Naive thymus-derived CD4-positive, alpha-beta T cell (primary cell): ENCODE results near the gene CNTRL. TPM values are rescaled to one million over a fixed set of nuclear protein-coding genes. Genes with fewer than 3 reads are reported as not detected.
"Not testable (repeated sequence)": the region's sequence is repeated elsewhere in the genome, so short reads cannot be mapped to it uniquely, and the experiment has no call there.

ENCODE experiments used
- ATAC-seq: fragments of 150-1000 bp; cut with Tn5 transposase; 2 replicates; pipeline ENCODE4 v1.10.0; 2021; ENCODE audit warnings: mild to moderate bottlenecking, moderate library complexity
- CTCF ChIA-PET: fragments of 350-600 bp; sonication (Branson Sonifier 250); formaldehyde crosslinking; loops from one replicate; lab custom pipeline; 2021; ENCODE audit warnings: antibody characterized with exemption; lab: Charles Lee
- POLR2A ChIA-PET: fragments of 350-600 bp; sonication (Branson Sonifier 250); formaldehyde crosslinking; loops from one replicate; lab custom pipeline; 2021; ENCODE audit warnings: antibody characterized with exemption, inconsistent platforms; lab: Charles Lee
- DNase-seq, 9 donors: peaks; one replicate each; pipeline versions ENCODE4 v3.0.0 to v3.0.0-alpha.2; 2020 to 2022; ENCODE audit warnings: mixed read lengths in 1 of 9
- H3K27ac ChIP-seq: one replicate; pipeline ENCODE4 v1.7.0; 2013; ENCODE audit warnings: mild to moderate bottlenecking, low read depth, low read length, moderate library complexity
- H3K27me3 ChIP-seq, 2 donors: one replicate each; pipeline ENCODE4 v1.7.0; 2013; ENCODE audit warnings: low read length in 2 of 2, mild to moderate bottlenecking in 2 of 2, moderate library complexity in 2 of 2; ENCODE audit not compliant: control insufficient read depth in 2 of 2, insufficient read depth in 2 of 2
- H3K36me3 ChIP-seq, 3 experiments: 1 replicate in 2 of 3; 2 replicates in 1 of 3; pipeline ENCODE4 v1.7.0; 2013; ENCODE audit warnings: low read length in 3 of 3, mild to moderate bottlenecking in 3 of 3, moderate library complexity in 1 of 3; ENCODE audit not compliant: insufficient read depth in 3 of 3, control insufficient read depth in 2 of 3
- H3K4me1 ChIP-seq, 2 donors: one replicate each; pipeline ENCODE4 v1.7.0; 2013; ENCODE audit warnings: low read length in 2 of 2, mild to moderate bottlenecking in 2 of 2, moderate library complexity in 1 of 2; ENCODE audit not compliant: control insufficient read depth in 2 of 2, insufficient read depth in 2 of 2
- H3K4me3 ChIP-seq: 2 replicates; pipeline ENCODE4 v1.7.0; 2013; ENCODE audit warnings: mild to moderate bottlenecking, low read length
- H3K9me3 ChIP-seq, 3 experiments: 1 replicate in 2 of 3; 2 replicates in 1 of 3; pipeline ENCODE4 v1.7.0; 2013; ENCODE audit warnings: low read length in 3 of 3; ENCODE audit not compliant: control insufficient read depth in 2 of 3
- H3K27ac Mint-ChIP-seq, 9 donors: one replicate each; pipeline ENCODE4 v1.8.0; 2020 to 2022; ENCODE audit warnings: mixed read lengths in 9 of 9, mild to moderate bottlenecking in 8 of 9, moderate library complexity in 5 of 9, inconsistent platforms in 2 of 9
- H3K27me3 Mint-ChIP-seq, 5 donors: one replicate each; pipeline ENCODE4 v1.8.0; 2021 to 2022; ENCODE audit warnings: mixed read lengths in 5 of 5, mild to moderate bottlenecking in 1 of 5
- H3K36me3 Mint-ChIP-seq, 5 donors: one replicate each; pipeline ENCODE4 v1.8.0; 2020 to 2022; ENCODE audit warnings: mixed read lengths in 5 of 5, mild to moderate bottlenecking in 3 of 5, inconsistent platforms in 1 of 5
- H3K4me1 Mint-ChIP-seq, 7 donors: one replicate each; pipeline ENCODE4 v1.8.0; 2020 to 2022; ENCODE audit warnings: mixed read lengths in 7 of 7, mild to moderate bottlenecking in 3 of 7, inconsistent platforms in 1 of 7
- H3K4me3 Mint-ChIP-seq, 10 donors: one replicate each; pipeline ENCODE4 v1.8.0; 2020 to 2022; ENCODE audit warnings: mild to moderate bottlenecking in 10 of 10, mixed read lengths in 10 of 10, moderate library complexity in 6 of 10, inconsistent platforms in 2 of 10
- H3K9me3 Mint-ChIP-seq, 11 donors: one replicate each; pipeline ENCODE4 v1.8.0; 2020 to 2022; ENCODE audit warnings: mixed read lengths in 11 of 11, mild to moderate bottlenecking in 4 of 11, inconsistent platforms in 1 of 11, moderate library complexity in 1 of 11
- intact Hi-C, 2 donors: fragments of 100-400 bp; cut with micrococcal nuclease; formaldehyde crosslinking; loops; one replicate each; pipeline ENCODE4 v1.15.1; 2023
- polyA plus RNA-seq, 2 donors: library from polyadenylated mRNA; unstranded; fragments of 300-500 nt; fragmentation: Illumina TruSeq; gene quantifications; one replicate each; pipeline ENCODE4 v1.2.3, GENCODE V29; 2021
- total RNA-seq, 6 experiments: library from RNA in 5 of 6; stranded (reverse) in 5 of 6; gene quantifications; 1 replicate in 5 of 6; 2 replicates in 1 of 6; pipeline ENCODE4 v1.2.3 and lab custom pipeline; 2021 to 2026

The CNTRL gene
- total and polyA plus RNA-seq, 7 experiments from 2014 or later: 14.4 to 131 (median 81.6) TPM

DNA sequence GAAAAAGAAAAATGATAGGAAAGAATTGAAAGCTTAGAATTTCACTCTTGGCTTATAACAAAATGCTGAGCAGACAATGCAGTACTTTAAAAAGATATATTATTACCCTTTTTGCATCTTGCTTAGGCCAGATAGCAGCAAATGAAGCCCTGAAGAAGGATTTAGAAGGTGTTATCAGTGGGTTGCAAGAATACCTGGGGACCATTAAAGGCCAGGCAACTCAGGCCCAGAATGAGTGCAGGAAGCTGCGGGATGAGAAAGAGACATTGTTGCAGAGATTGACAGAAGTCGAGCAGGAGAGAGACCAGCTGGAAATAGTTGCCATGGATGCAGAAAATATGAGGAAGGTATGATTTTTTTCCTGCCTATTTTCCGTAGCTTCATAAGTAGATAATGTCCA is 50.8 kb downstream of the CNTRL start:
- H3K4me1 Mint-ChIP-seq: peaks cover 41 to 92% (median 80%) of the 10 kb centered on the region in 7 donors

DNA sequence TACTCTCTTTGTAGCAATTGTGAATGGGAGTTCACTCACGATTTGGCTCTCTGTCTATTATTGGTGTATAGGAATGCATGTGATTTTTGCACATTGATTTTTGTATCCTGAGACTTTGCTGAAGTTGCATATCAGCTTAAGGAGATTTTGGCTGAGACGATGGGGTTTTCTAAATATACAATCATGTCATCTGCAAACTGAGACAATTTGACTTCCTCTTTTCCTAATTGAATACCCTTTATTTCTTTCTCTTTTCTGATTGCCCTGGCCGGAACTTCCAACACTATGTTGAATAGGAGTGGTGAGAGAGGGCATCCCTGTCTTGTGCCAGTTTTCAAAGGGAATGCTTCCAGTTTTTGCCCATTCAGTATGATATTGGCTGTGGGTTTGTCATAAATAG is 54.6 kb downstream of the CNTRL start:
- H3K27me3 Mint-ChIP-seq, H3K9me3 ChIP-seq, H3K27ac ChIP-seq, H3K27me3 ChIP-seq, intact Hi-C loops, H3K36me3 ChIP-seq, DNase-seq, CTCF ChIA-PET, H3K4me3 ChIP-seq, ATAC-seq: not testable (repeated sequence)
- H3K4me1 ChIP-seq: peaks cover 32 to 44% of the 10 kb centered on the region in 2 donors
- POLR2A ChIA-PET: interaction anchor here (13.4 kb wide), 1 partner anchor 7 kb away, joined by 181 read pairs; no protein-coding TSS in a partner anchor
- Mint-ChIP-seq H3K27ac (peak overlapping the region in 8 of 9 donors; percentile 48 to 99 (median 88)), H3K4me3 (peak overlapping the region in 9 of 10 donors; percentile 42 to 81 (median 62)), H3K36me3 (peaks cover 33 to 73% (median 68%) of the 10 kb centered on the region in 5 donors), H3K9me3 (peaks cover 10 to 49% (median 21%) of the 10 kb centered on the region in 11 donors), H3K4me1 (peaks cover 53 to 93% (median 90%) of the 10 kb centered on the region in 7 donors)

More for the DNA sequence above, 50.8 kb downstream of the CNTRL start:
- ChIA-PET POLR2A (interaction anchor here (0.6 to 2.0 kb wide), 5 partner anchors 19 to 332 kb away, joined by 3 to 6 read pairs (median 3); no protein-coding TSS in a partner anchor), CTCF (interaction anchor here (0.6 to 1.4 kb wide), 2 partner anchors 42 to 130 kb away, joined by 4 to 5 read pairs; no protein-coding TSS in a partner anchor)
- Histone ChIP-seq H3K4me1 (peaks cover 26 to 28% of the 10 kb centered on the region in 2 donors), H3K27ac (no peak overlapping the region), H3K9me3 (no peaks in the 10 kb centered on the region), H3K4me3 (no peak overlapping the region), H3K36me3 (peaks cover 0 to 10% (median 3%) of the 10 kb centered on the region in 3 experiments), H3K27me3 (no peaks in the 10 kb centered on the region)
- Mint-ChIP-seq H3K9me3 (peaks cover 3 to 24% (median 10%) of the 10 kb centered on the region in 11 donors), H3K27me3 (no peaks in the 10 kb centered on the region), H3K27ac (peak overlapping the region in 5 of 9 donors; percentile 6 to 95 (median 26)), H3K4me3 (peak overlapping the region in 9 of 10 donors; percentile 8 to 87 (median 66)), H3K36me3 (peaks cover 17 to 60% (median 56%) of the 10 kb centered on the region in 5 donors)
- intact Hi-C loops: no loop called here
- ATAC-seq (no peak), DNase-seq (no peak)

DNA sequence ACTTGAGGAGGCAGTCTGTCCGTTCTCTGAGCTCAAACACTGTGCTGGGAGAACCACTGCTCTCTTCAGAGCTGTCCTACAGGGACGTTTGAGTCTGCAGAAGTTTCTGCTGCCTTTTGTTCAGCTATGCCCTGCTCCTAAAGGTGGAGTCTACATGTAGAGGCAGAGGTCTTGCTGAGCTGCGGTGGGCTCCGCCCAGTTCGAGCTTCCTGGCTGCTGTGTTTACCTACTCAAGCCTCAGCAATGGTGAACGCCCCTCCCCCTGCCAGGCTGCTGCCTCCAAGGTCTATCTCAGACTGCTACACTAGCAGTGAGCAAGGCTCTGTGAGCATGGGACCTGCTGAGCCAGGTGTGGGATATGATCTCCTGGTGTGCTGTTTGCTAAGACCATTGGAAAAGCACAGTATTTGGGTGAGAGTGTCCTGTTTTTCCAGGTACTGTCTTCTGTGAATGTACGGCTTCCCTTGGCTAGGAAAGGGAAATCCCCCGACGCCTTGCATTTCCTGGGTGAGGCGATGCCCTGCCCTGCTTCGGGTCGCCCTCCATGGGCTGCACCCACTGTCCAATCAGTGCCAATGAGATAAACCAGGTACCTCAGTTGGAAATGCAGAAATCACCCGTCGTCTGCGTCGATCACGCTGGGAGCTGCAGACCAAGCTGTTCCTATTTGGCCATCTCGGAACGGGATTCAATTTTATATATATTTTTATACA is 58.5 kb downstream of the CNTRL start:
- ChIA-PET POLR2A (interaction anchor here (0.7 to 13.4 kb wide), 11 partner anchors 11 to 202 kb away, joined by 3 to 181 read pairs (median 3); partner anchors contain the start of gene CNTRL), CTCF (interaction anchor here (1.6 to 2.8 kb wide), 3 partner anchors 10 to 35 kb away, joined by 6 to 29 read pairs (median 11); no protein-coding TSS in a partner anchor)
- Histone ChIP-seq H3K4me1 (peaks cover 23 to 40% of the 10 kb centered on the region in 2 donors), H3K27ac (peak overlapping the region; percentile 46), H3K36me3 (peaks cover 0 to 22% (median 5%) of the 10 kb centered on the region in 3 experiments), H3K9me3 (peaks cover 0 to 4% (median 0%) of the 10 kb centered on the region in 3 experiments), H3K27me3 (no peaks in the 10 kb centered on the region), H3K4me3 (peak overlapping the region; percentile 51)
- H3K9me3 Mint-ChIP-seq: peaks cover 10 to 49% (median 20%) of the 10 kb centered on the region in 11 donors
- no peaks in the 10 kb centered on the region for H3K27me3 Mint-ChIP-seq
- peak overlapping the region; percentile 76 to 99 (median 90) for H3K27ac Mint-ChIP-seq
- H3K36me3 Mint-ChIP-seq: peaks cover 33 to 81% (median 63%) of the 10 kb centered on the region in 5 donors
- DNase-seq (peak; percentile 39 to 88 (median 79)), ATAC-seq (peak; percentile 99)
- H3K4me1 Mint-ChIP-seq: peaks cover 48 to 91% (median 82%) of the 10 kb centered on the region in 7 donors
- peak overlapping the region; percentile 21 to 82 (median 74) for H3K4me3 Mint-ChIP-seq
- intact Hi-C loops: loop anchor here (1.0 to 2.0 kb wide), 4 partner anchors 12 to 68 kb away; partner anchors contain the start of gene RAB14 (in 1 of the 2)

DNA sequence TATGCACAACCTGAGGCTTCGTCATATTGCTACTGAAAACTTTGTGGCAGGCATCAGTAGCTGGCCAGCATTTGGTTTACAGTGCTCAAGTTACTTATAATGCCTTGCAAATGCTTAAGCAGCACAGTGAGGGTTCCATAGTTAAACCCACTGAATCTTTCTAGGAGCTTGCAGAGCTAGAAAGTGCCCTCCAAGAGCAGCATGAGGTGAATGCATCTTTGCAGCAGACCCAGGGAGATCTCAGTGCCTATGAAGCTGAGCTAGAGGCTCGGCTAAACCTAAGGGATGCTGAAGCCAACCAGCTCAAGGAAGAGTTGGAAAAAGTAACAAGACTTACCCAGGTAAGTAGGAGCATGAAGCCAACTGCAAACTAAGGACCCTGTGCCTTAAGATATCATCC is 60.9 kb downstream of the CNTRL start:
- peak overlapping the region in 7 of 9 donors; percentile 4 to 99 (median 59) for H3K27ac Mint-ChIP-seq
- H3K4me1 ChIP-seq: peaks cover 23 to 36% of the 10 kb centered on the region in 2 donors
- ChIA-PET POLR2A (interaction anchor here (0.6 to 13.4 kb wide), 6 partner anchors 14 to 202 kb away, joined by 3 to 181 read pairs (median 4); partner anchors contain the start of gene RAB14), CTCF (interaction anchor here (0.8 to 1.7 kb wide), 4 partner anchors 14 to 380 kb away, joined by 3 to 9 read pairs (median 3); no protein-coding TSS in a partner anchor)
- no peaks in the 10 kb centered on the region for H3K27me3 Mint-ChIP-seq
- H3K9me3 Mint-ChIP-seq: peaks cover 1 to 28% (median 12%) of the 10 kb centered on the region in 11 donors
- H3K4me3 ChIP-seq: no peak overlapping the region
- DNase-seq (no peak), ATAC-seq (no peak)
- H3K27me3 ChIP-seq: no peaks in the 10 kb centered on the region
- H3K4me3 Mint-ChIP-seq: no peak overlapping the region
- H3K36me3 ChIP-seq: peaks cover 3 to 46% (median 16%) of the 10 kb centered on the region in 3 experiments
- intact Hi-C loops: no loop called here
- H3K36me3 Mint-ChIP-seq: peaks cover 27 to 78% (median 49%) of the 10 kb centered on the region in 5 donors
- peaks cover 34 to 68% (median 58%) of the 10 kb centered on the region in 7 donors for H3K4me1 Mint-ChIP-seq
- no peak overlapping the region for H3K27ac ChIP-seq
- peaks cover 0 to 4% (median 0%) of the 10 kb centered on the region in 3 experiments for H3K9me3 ChIP-seq

DNA sequence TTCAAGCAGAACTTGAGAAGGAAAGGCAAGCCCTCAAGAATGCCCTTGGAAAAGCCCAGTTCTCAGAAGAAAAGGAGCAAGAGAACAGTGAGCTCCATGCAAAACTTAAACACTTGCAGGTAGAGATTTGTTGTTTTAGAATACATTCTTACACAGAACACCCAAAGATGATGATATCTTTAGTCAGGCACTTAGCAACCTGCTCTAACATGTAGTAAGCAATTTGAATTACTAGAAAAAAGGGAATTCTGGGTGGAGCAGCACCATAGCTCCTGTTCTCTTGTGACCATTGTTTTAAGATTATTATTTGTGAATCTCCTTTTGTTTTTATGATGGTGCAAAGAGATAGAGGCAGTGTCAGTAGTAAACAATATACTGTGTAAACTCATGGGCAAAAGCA is 63.8 kb downstream of the CNTRL start:
- Histone ChIP-seq H3K36me3 (peaks cover 15 to 73% (median 32%) of the 10 kb centered on the region in 3 experiments), H3K4me1 (peaks cover 6 to 13% of the 10 kb centered on the region in 2 donors), H3K27me3 (no peaks in the 10 kb centered on the region), H3K9me3 (no peaks in the 10 kb centered on the region), H3K27ac (no peak overlapping the region), H3K4me3 (no peak overlapping the region)
- H3K27ac Mint-ChIP-seq: peak overlapping the region in 7 of 9 donors; percentile 1 to 82 (median 72)
- H3K4me3 Mint-ChIP-seq: no peak overlapping the region
- POLR2A ChIA-PET: interaction anchor here (1.0 to 13.4 kb wide), 2 partner anchors 9 to 17 kb away, joined by 3 to 181 read pairs; no protein-coding TSS in a partner anchor
- CTCF ChIA-PET: interaction anchor here (1.0 to 2.2 kb wide), 2 partner anchors 17 to 22 kb away, joined by 3 to 6 read pairs; no protein-coding TSS in a partner anchor
- H3K27me3 Mint-ChIP-seq: no peaks in the 10 kb centered on the region
- intact Hi-C loops: no loop called here
- ATAC-seq: no peak
- peaks cover 12 to 39% (median 36%) of the 10 kb centered on the region in 7 donors for H3K4me1 Mint-ChIP-seq
- H3K9me3 Mint-ChIP-seq: peaks cover 0 to 1% (median 0%) of the 10 kb centered on the region in 11 donors
- peaks cover 30 to 82% (median 52%) of the 10 kb centered on the region in 5 donors for H3K36me3 Mint-ChIP-seq
- no peak for DNase-seq

DNA sequence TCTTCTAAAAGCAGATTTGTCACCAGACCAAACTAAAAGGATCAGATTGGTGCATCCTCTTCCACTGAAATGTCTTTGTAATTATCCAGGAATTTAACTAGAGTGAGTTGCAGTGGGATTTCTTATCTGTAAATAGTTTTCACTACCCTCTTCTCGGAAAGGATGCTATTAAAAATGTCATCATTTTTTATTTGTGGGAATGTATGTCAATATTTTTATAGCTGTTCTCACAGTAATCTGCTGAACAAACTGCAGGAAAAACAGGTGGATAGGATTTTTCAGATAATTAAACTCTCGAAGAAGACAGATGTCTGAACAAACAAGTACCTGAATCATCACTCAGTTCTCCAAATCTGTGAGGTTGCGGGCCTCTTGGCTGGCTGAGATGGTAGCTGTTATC is 64.2 kb downstream of the CNTRL start:
- POLR2A ChIA-PET: interaction anchor here (13.4 kb wide), 1 partner anchor 17 kb away, joined by 181 read pairs; no protein-coding TSS in a partner anchor
- ATAC-seq (no peak), DNase-seq (no peak)
- H3K36me3 Mint-ChIP-seq: peaks cover 32 to 82% (median 53%) of the 10 kb centered on the region in 5 donors
- intact Hi-C loops: no loop called here
- Histone ChIP-seq H3K36me3 (peaks cover 15 to 78% (median 32%) of the 10 kb centered on the region in 3 experiments), H3K4me1 (peaks cover 2 to 10% of the 10 kb centered on the region in 2 donors), H3K27ac (no peak overlapping the region), H3K27me3 (no peaks in the 10 kb centered on the region), H3K9me3 (no peaks in the 10 kb centered on the region), H3K4me3 (no peak overlapping the region)
- H3K27ac Mint-ChIP-seq: peak overlapping the region in 5 of 9 donors; percentile 31 to 85 (median 64)
- CTCF ChIA-PET: interaction anchor here (0.6 to 2.2 kb wide), 3 partner anchors 17 to 385 kb away, joined by 3 to 6 read pairs (median 3); no protein-coding TSS in a partner anchor
- peaks cover 0 to 1% (median 0%) of the 10 kb centered on the region in 11 donors for H3K9me3 Mint-ChIP-seq
- no peak overlapping the region for H3K4me3 Mint-ChIP-seq
- no peaks in the 10 kb centered on the region for H3K27me3 Mint-ChIP-seq
- H3K4me1 Mint-ChIP-seq: peaks cover 12 to 35% (median 33%) of the 10 kb centered on the region in 7 donors
